HG02885 (cell line): ENCODE data around the gene MAP2K7.
"Not testable (repeated sequence)": the region's sequence is repeated elsewhere in the genome, so short reads cannot be mapped to it uniquely, and the experiment has no call there.

Source experiments
- ATAC-seq: cut with Tn5 transposase; IDR thresholded peaks from one replicate; pipeline ENCODE4 v1.9.1; 2021; ENCODE audit warnings: mild to moderate bottlenecking; ENCODE audit not compliant: unreplicated experiment, poor library complexity

The MAP2K7 gene

DNA sequence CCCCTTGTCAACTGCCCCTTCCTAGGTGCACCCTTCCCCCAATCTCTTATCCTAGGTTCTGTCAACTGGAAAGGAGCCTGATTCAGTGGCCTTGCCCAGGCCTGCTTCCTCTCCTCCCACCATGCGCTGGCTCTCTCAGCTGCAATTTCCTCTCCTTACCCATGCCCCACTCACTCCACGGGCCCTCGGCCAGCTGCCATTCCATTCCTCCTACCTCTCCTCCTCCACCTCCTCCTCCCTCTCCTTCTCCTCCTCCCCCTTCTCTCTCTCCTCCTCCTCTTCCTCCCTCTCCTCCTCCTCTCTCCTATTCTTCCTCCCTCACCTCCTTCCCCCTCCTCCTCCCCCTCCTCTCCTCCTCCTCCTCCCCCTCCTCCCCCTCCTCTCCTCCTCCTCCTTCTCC is 49.4 kb downstream of the MAP2K7 start:
- ATAC-seq, result no peak

DNA sequence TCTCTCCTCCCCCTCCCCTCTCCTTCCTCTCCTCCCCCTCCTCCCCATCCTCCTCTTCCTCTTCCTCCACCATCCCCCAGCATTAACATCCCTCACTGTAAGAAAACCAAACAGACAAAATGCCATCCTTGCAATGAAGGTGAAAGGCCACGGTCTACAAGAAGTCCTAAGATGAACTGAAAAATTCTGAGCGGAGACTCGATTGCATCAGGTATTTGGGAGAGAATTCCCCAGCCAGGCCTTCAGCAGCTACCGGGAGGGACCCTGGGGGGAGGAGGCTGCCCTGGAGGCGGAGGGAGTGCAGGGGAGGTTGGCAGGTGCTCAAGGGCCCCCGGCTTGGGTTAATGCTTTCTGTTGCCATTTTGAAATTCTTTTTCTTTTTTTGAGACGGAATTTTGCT is 49.9 kb downstream of the MAP2K7 start:
- no peak for ATAC-seq

DNA sequence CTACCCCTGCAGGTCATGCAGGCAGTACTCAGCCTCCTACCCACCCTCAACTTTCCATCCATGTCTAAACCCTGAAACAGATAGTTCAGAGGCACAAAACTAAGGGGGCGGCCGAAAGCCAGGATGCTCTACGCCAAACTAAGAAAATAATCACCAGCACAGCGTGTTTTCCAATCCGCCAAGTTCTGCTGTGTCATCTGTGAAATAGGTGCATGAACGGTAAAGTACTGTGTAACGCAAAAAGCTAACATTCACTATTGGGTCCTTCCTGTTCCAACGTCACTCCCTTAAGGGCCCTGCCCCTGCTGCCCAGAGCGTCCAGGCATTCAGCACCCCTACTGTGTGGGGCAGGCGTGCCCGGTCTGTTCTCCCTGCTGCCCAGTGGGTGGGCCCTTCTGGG is 52.0 kb downstream of the MAP2K7 start:
- no peak for ATAC-seq

DNA sequence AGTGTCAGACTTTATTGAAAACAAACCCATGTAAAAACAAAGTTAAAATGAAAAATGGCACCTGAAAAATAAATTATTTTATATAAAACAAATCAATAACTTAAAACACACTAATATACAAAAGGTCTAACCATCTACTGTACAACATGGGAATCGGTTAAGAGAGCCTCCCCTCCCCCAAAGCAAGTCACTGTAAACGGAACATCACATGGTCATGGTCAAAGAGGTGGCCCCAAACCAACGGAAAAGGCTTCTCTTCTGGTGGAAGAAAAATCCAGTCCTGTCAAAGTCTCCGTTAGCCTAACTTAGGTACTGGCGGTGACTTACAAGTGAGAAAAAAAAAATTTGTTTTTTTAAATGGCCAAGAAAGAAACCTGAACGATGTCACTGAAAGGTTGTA is 55.5 kb downstream of the MAP2K7 start:
- ATAC-seq, result no peak

GRCh38 chr19:7961082-7961481 is 57.4 kb downstream of the MAP2K7 start:
- ATAC-seq, result not testable (repeated sequence)

- no peak for ATAC-seq
Observed at GRCh38 chr19:7961920-7962626, 58.4 kb downstream of the MAP2K7 start.

- ATAC-seq, result no peak
Observed at GRCh38 chr19:7962644-7963268, 59.1 kb downstream of the MAP2K7 start.

- no peak for ATAC-seq
Observed at GRCh38 chr19:7963566-7963965, 59.9 kb downstream of the MAP2K7 start.
